Stimulated activated naive CD8-positive, alpha-beta T cell treated with anti-CD3 and anti-CD28 coated beads, Interleukin-15, amount 100 ng/mL, for 72 hours (primary cell): ENCODE data around the gene CCDC40.
A peak's percentile ranks its signal among the peaks of the same experiment; 100 is the strongest.
"Not testable (repeated sequence)": the region's sequence is repeated elsewhere in the genome, so short reads cannot be mapped to it uniquely, and the experiment has no call there.

ENCODE experiments used
- ATAC-seq: fragments of 150-1000 bp; cut with Tn5 transposase; 2 replicates; pipeline ENCODE4 v1.10.0; 2021; ENCODE audit warnings: mild to moderate bottlenecking, moderate library complexity
- DNase-seq, 2 donors: peaks; one replicate each; pipeline ENCODE4 v3.0.0; 2021 to 2022
- H3K27ac Mint-ChIP-seq, 2 donors: one replicate each; pipeline ENCODE4 v1.8.0; 2022; ENCODE audit warnings: mild to moderate bottlenecking in 2 of 2, mixed read lengths in 2 of 2, moderate library complexity in 2 of 2
- H3K27me3 Mint-ChIP-seq: one replicate; pipeline ENCODE4 v1.8.0; 2022; ENCODE audit warnings: mixed read lengths
- H3K4me1 Mint-ChIP-seq: one replicate; pipeline ENCODE4 v1.8.0; 2022; ENCODE audit warnings: mild to moderate bottlenecking, mixed read lengths
- H3K4me3 Mint-ChIP-seq, 2 donors: one replicate each; pipeline ENCODE4 v1.8.0; 2022; ENCODE audit warnings: mild to moderate bottlenecking in 2 of 2, mixed read lengths in 2 of 2, moderate library complexity in 1 of 2
- H3K9me3 Mint-ChIP-seq, 2 donors: one replicate each; pipeline ENCODE4 v1.8.0; 2022; ENCODE audit warnings: mixed read lengths in 2 of 2

CCDC40 gene

GRCh38 chr17:80070375-80071115 is 34.1 kb downstream of the CCDC40 start:
- no peaks in the 10 kb centered on the region for H3K27me3 Mint-ChIP-seq
- ATAC-seq, result no peak

GRCh38 chr17:80071116-80071841 is 34.8 kb downstream of the CCDC40 start:
- DNase-seq, result no peak
- Mint-ChIP-seq H3K4me1 (no peaks in the 10 kb centered on the region), H3K27ac (no peak overlapping the region), H3K27me3 (no peaks in the 10 kb centered on the region), H3K9me3 (no peaks in the 10 kb centered on the region), H3K4me3 (no peak overlapping the region)
- no peak for ATAC-seq

More at GRCh38 chr17:80070375-80071115, 34.1 kb downstream of the CCDC40 start:
- no peak for DNase-seq
- Mint-ChIP-seq H3K4me3 (no peak overlapping the region), H3K4me1 (no peaks in the 10 kb centered on the region), H3K27ac (no peak overlapping the region), H3K9me3 (no peaks in the 10 kb centered on the region)

GRCh38 chr17:80072410-80072809 is 36.0 kb downstream of the CCDC40 start:
- Mint-ChIP-seq H3K4me1 (no peaks in the 10 kb centered on the region), H3K27ac (no peak overlapping the region), H3K27me3 (peaks cover under 1% of the 10 kb centered on the region), H3K9me3 (no peaks in the 10 kb centered on the region), H3K4me3 (no peak overlapping the region)
- no peak for DNase-seq
- ATAC-seq, result no peak

GRCh38 chr17:80080081-80080480 is 43.6 kb downstream of the CCDC40 start:
- DNase-seq (no peak), ATAC-seq (no peak)
- peaks cover 10% of the 10 kb centered on the region for H3K27me3 Mint-ChIP-seq
- no peaks in the 10 kb centered on the region for H3K9me3 Mint-ChIP-seq
- no peak overlapping the region for H3K27ac Mint-ChIP-seq
- no peak overlapping the region for H3K4me3 Mint-ChIP-seq
- peaks cover 8% of the 10 kb centered on the region for H3K4me1 Mint-ChIP-seq

- no peak for ATAC-seq
- H3K27ac Mint-ChIP-seq, result peak overlapping the region in 1 of 2 donors; percentile 91
- no peak overlapping the region for H3K4me3 Mint-ChIP-seq
- peaks cover 10% of the 10 kb centered on the region for H3K27me3 Mint-ChIP-seq
- H3K4me1 Mint-ChIP-seq, result peaks cover 8% of the 10 kb centered on the region
- DNase-seq, result no peak
- no peaks in the 10 kb centered on the region for H3K9me3 Mint-ChIP-seq
These were observed 45.2 kb downstream of the CCDC40 start for GRCh38 chr17:80081596-80081995.

- no peaks in the 10 kb centered on the region for H3K9me3 Mint-ChIP-seq
- peaks cover 8% of the 10 kb centered on the region for H3K4me1 Mint-ChIP-seq
- H3K27me3 Mint-ChIP-seq, result peaks cover 8% of the 10 kb centered on the region
- DNase-seq, result peak; percentile 60 to 66
- H3K27ac Mint-ChIP-seq, result peak overlapping the region in 1 of 2 donors; percentile 54
- ATAC-seq, result peak; percentile 77
- peak overlapping the region; percentile 14 to 45 for H3K4me3 Mint-ChIP-seq
These were observed 46.1 kb downstream of the CCDC40 start for GRCh38 chr17:80082403-80083135.

GRCh38 chr17:80083136-80083661 is 46.8 kb downstream of the CCDC40 start:
- ATAC-seq, result no peak
- Mint-ChIP-seq H3K27me3 (peaks cover 2% of the 10 kb centered on the region), H3K4me1 (peaks cover 8% of the 10 kb centered on the region), H3K27ac (peak overlapping the region in 1 of 2 donors; percentile 54), H3K9me3 (no peaks in the 10 kb centered on the region), H3K4me3 (no peak overlapping the region)
- no peak for DNase-seq

- DNase-seq (no peak), ATAC-seq (no peak)
- Mint-ChIP-seq H3K27me3 (no peaks in the 10 kb centered on the region), H3K9me3 (no peaks in the 10 kb centered on the region), H3K4me3 (no peak overlapping the region), H3K27ac (no peak overlapping the region), H3K4me1 (peaks cover 8% of the 10 kb centered on the region)
These were observed 48.3 kb downstream of the CCDC40 start for GRCh38 chr17:80084773-80085172.

GRCh38 chr17:80086081-80086480 is 49.6 kb downstream of the CCDC40 start:
- Mint-ChIP-seq H3K27ac (no peak overlapping the region), H3K9me3 (no peaks in the 10 kb centered on the region), H3K4me1 (peaks cover 8% of the 10 kb centered on the region), H3K4me3 (no peak overlapping the region), H3K27me3 (no peaks in the 10 kb centered on the region)
- ATAC-seq (no peak), DNase-seq (no peak)

- Mint-ChIP-seq H3K27me3 (no peaks in the 10 kb centered on the region), H3K9me3 (no peaks in the 10 kb centered on the region), H3K4me1 (peaks cover 8% of the 10 kb centered on the region), H3K4me3 (no peak overlapping the region), H3K27ac (no peak overlapping the region)
- ATAC-seq (no peak), DNase-seq (no peak)
These were observed 50.2 kb downstream of the CCDC40 start for GRCh38 chr17:80086616-80087015.

GRCh38 chr17:80087346-80088265 is 51.2 kb downstream of the CCDC40 start:
- H3K9me3 Mint-ChIP-seq, result no peaks in the 10 kb centered on the region
- no peak overlapping the region for H3K4me3 Mint-ChIP-seq
- H3K27ac Mint-ChIP-seq, result peak overlapping the region in 1 of 2 donors; percentile 59
- H3K27me3 Mint-ChIP-seq, result no peaks in the 10 kb centered on the region
- DNase-seq (no peak), ATAC-seq (no peak)
- H3K4me1 Mint-ChIP-seq, result peaks cover 5% of the 10 kb centered on the region

GRCh38 chr17:80089762-80090161 is 53.3 kb downstream of the CCDC40 start:
- no peak for ATAC-seq
- H3K4me1 Mint-ChIP-seq, result no peaks in the 10 kb centered on the region
- H3K4me3 Mint-ChIP-seq, result no peak overlapping the region
- H3K9me3 Mint-ChIP-seq, result no peaks in the 10 kb centered on the region
- H3K27me3 Mint-ChIP-seq, result no peaks in the 10 kb centered on the region
- no peak for DNase-seq
- no peak overlapping the region for H3K27ac Mint-ChIP-seq

- not testable (repeated sequence) for H3K4me3 Mint-ChIP-seq, H3K27me3 Mint-ChIP-seq, ATAC-seq, DNase-seq, H3K27ac Mint-ChIP-seq, H3K4me1 Mint-ChIP-seq, H3K9me3 Mint-ChIP-seq
These were observed 53.7 kb downstream of the CCDC40 start for GRCh38 chr17:80090164-80090563.

GRCh38 chr17:80091376-80091775 is 54.9 kb downstream of the CCDC40 start:
- Mint-ChIP-seq H3K4me3 (no peak overlapping the region), H3K4me1 (no peaks in the 10 kb centered on the region), H3K27ac (no peak overlapping the region), H3K27me3 (no peaks in the 10 kb centered on the region), H3K9me3 (no peaks in the 10 kb centered on the region)
- DNase-seq (no peak), ATAC-seq (no peak)

- H3K27me3 Mint-ChIP-seq, result no peaks in the 10 kb centered on the region
- H3K27ac Mint-ChIP-seq, result no peak overlapping the region
- no peak overlapping the region for H3K4me3 Mint-ChIP-seq
- ATAC-seq (no peak), DNase-seq (no peak)
- no peaks in the 10 kb centered on the region for H3K9me3 Mint-ChIP-seq
- no peaks in the 10 kb centered on the region for H3K4me1 Mint-ChIP-seq
These were observed 56.5 kb downstream of the CCDC40 start for GRCh38 chr17:80092959-80093358.
